DND-41 (cell line): Measurements from ENCODE around the gene CCDC201.
"Not testable (repeated sequence)": the region's sequence is repeated elsewhere in the genome, so short reads cannot be mapped to it uniquely, and the experiment has no call there.

Source experiments
- CTCF ChIP-seq: IDR thresholded peaks from 2 replicates; pipeline ENCODE4 v1.5.1; 2012; ENCODE audit warnings: borderline replicate concordance, low read length, moderate library complexity, mild to moderate bottlenecking; ENCODE audit not compliant: poor library complexity, severe bottlenecking; ENCODE audit errors: extremely low read depth
- EZH2 ChIP-seq: IDR thresholded peaks from 3 replicates; pipeline ENCODE4 v1.6.1; 2012; ENCODE audit warnings: borderline replicate concordance, low read depth, mild to moderate bottlenecking, moderate library complexity, low read length, inconsistent platforms; ENCODE audit not compliant: severe bottlenecking

DNA sequence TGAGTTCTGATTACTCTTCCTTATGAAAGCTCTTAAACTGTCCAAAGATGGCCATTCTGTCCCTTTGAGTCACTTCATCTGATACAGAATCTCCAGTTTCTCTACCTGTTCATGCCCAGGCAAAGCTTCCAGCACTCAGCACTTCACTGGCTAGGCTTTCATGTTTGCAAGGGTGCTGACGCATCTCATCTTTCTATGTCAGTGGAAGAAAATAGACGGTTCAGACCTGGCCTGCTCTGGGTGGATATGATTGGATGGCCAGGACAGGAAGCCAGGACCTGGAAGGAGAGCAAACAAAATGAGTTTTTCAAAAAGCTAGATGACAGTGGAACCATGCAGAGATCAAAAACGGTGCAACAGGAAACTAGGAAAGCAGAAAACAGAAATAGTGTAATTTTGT is 17.2 kb downstream of the CCDC201 start:
- TF ChIP-seq CTCF, EZH2: not testable (repeated sequence)
